ENCODE measurements around the gene CIB4.

The CIB4 gene

GRCh38 chr2:26653207-26654060, 12.3 kb upstream of the CIB4 start:
- TF ChIP-seq GATA2 (IDR thresholded peaks at IDR 0.05; ENCODE audit: low read depth, low read length) (no peak), GATA3 (IDR thresholded peaks at IDR 0.05; ENCODE audit: low read depth, low read length) (no peak)

- TF ChIP-seq GATA3 (IDR thresholded peaks at IDR 0.05; ENCODE audit: low read depth, low read length) (no peak), GATA2 (IDR thresholded peaks at IDR 0.05; ENCODE audit: low read depth, low read length) (no peak)
These were observed 11.3 kb upstream of the CIB4 start for GRCh38 chr2:26652361-26653041.

- TF ChIP-seq GATA2 (IDR thresholded peaks at IDR 0.05; ENCODE audit: low read depth, low read length) = no peak
- no peak for TF ChIP-seq GATA3 (IDR thresholded peaks at IDR 0.05; ENCODE audit: low read depth, low read length)
These were observed 10.6 kb upstream of the CIB4 start for GRCh38 chr2:26651799-26652198.

GRCh38 chr2:26651470-26651771, 10.3 kb upstream of the CIB4 start:
- no peak for TF ChIP-seq GATA3 (IDR thresholded peaks at IDR 0.05; ENCODE audit: low read depth, low read length)
- no peak for TF ChIP-seq GATA2 (IDR thresholded peaks at IDR 0.05; ENCODE audit: low read depth, low read length)

GRCh38 chr2:26650713-26651469, 9.7 kb upstream of the CIB4 start:
- TF ChIP-seq GATA2 (IDR thresholded peaks at IDR 0.05; ENCODE audit: low read depth, low read length) (no peak), GATA3 (IDR thresholded peaks at IDR 0.05; ENCODE audit: low read depth, low read length) (no peak)

GRCh38 chr2:26649992-26650712, 9.0 kb upstream of the CIB4 start:
- TF ChIP-seq GATA2 (IDR thresholded peaks at IDR 0.05; ENCODE audit: low read depth, low read length) (no peak), GATA3 (IDR thresholded peaks at IDR 0.05; ENCODE audit: low read depth, low read length) (no peak)

- peak; percentile 46; the same call in 1 of the 2 replicates for TF ChIP-seq GATA2 (IDR thresholded peaks at IDR 0.05; ENCODE audit: low read depth, low read length)
- no peak for TF ChIP-seq GATA3 (IDR thresholded peaks at IDR 0.05; ENCODE audit: low read depth, low read length)
These were observed 8.2 kb upstream of the CIB4 start for GRCh38 chr2:26649322-26649721.

GRCh38 chr2:26648516-26648915, 7.3 kb upstream of the CIB4 start:
- TF ChIP-seq GATA3 (IDR thresholded peaks at IDR 0.05; ENCODE audit: low read depth, low read length) (no peak), GATA2 (IDR thresholded peaks at IDR 0.05; ENCODE audit: low read depth, low read length) (no peak)

- TF ChIP-seq GATA3 (IDR thresholded peaks at IDR 0.05; ENCODE audit: low read depth, low read length) (no peak), GATA2 (IDR thresholded peaks at IDR 0.05; ENCODE audit: low read depth, low read length) (no peak)
These were observed 6.8 kb upstream of the CIB4 start for GRCh38 chr2:26647981-26648380.

- TF ChIP-seq GATA2 (IDR thresholded peaks at IDR 0.05; ENCODE audit: low read depth, low read length) = no peak
- TF ChIP-seq GATA3 (IDR thresholded peaks at IDR 0.05; ENCODE audit: low read depth, low read length) = no peak
These were observed 6.0 kb upstream of the CIB4 start for GRCh38 chr2:26646986-26647672.

- no peak for TF ChIP-seq GATA2 (IDR thresholded peaks at IDR 0.05; ENCODE audit: low read depth, low read length)
- TF ChIP-seq GATA3 (IDR thresholded peaks at IDR 0.05; ENCODE audit: low read depth, low read length) = no peak
These were observed 4.6 kb upstream of the CIB4 start for GRCh38 chr2:26645762-26646161.

- no peak for TF ChIP-seq GATA2 (IDR thresholded peaks at IDR 0.05; ENCODE audit: low read depth, low read length)
- no peak for TF ChIP-seq GATA3 (IDR thresholded peaks at IDR 0.05; ENCODE audit: low read depth, low read length)
These were observed 3.1 kb upstream of the CIB4 start for GRCh38 chr2:26644188-26644835.

- no peak for TF ChIP-seq GATA3 (IDR thresholded peaks at IDR 0.05; ENCODE audit: low read depth, low read length)
- TF ChIP-seq GATA2 (IDR thresholded peaks at IDR 0.05; ENCODE audit: low read depth, low read length) = no peak
These were observed 1.3 kb upstream of the CIB4 start for GRCh38 chr2:26642429-26642828.
